ENCODE measurements around the gene HDAC4. TPM values are rescaled to one million over a fixed set of nuclear protein-coding genes. Genes with fewer than 3 reads are reported as not detected.

Gene HDAC4
- total RNA-seq, 1 experiment from 2014 or later, result 47.6 TPM

GRCh38 chr2:239278941-239279365 is 121.9 kb downstream of the HDAC4 start:
- ChIA-PET CTCF (no interaction called here), POLR2A (interaction anchor here (0.9 to 1.6 kb wide), 2 partner anchors 8 to 11 kb away, joined by 3 to 5 read pairs; no protein-coding TSS in a partner anchor), RAD21 (ENCODE audit: low non-redundant PET in 1 of 2, low total read pairs in 2 of 2, uncharacterized antibody in 2 of 2, unreplicated experiment in 2 of 2) (interaction anchor here in 1 of 2 experiments (0.7 kb wide), 1 partner anchor 10 kb away, joined by 3 read pairs; no protein-coding TSS in a partner anchor)
- H4K20me1 ChIP-seq (ENCODE audit: insufficient read depth), result no peaks in the 10 kb centered on the region
- BruUV-seq (replicated peaks), result no TSS peak
- ATAC-seq (0 out of 2 replicates have a peak, but pooled peaks have one; percentile 11), DNase-seq (ENCODE audit: low read depth, low spot score) (peak; percentile 42)
- peaks cover 62 to 79% of the 10 kb centered on the region in 2 experiments for H3K4me1 ChIP-seq (ENCODE audit: control insufficient read depth in 1 of 2, insufficient read depth in 2 of 2, low read length in 2 of 2)
- H3K9me2 ChIP-seq (ENCODE audit: insufficient read depth), result no peaks in the 10 kb centered on the region
- peak overlapping the region; percentile 51 for H3K4me2 ChIP-seq (ENCODE audit: low read length)
- peak overlapping the region in 1 of 2 experiments; percentile 4; a peak in 1 of 4 replicates for H3K4me3 ChIP-seq (replicated peaks in 1 of 2; ENCODE audit: low read depth in 1 of 2, low read length in 2 of 2)
- TF ChIP-seq POLR2AphosphoS5 (IDR thresholded peaks at IDR 0.05; ENCODE audit: low read depth, low read length), result peak; percentile 32; the same call in 1 of the 2 replicates
- no peak for TF ChIP-seq EZH2phosphoT487 (IDR thresholded peaks at IDR 0.05; ENCODE audit: borderline replicate concordance)
- intact Hi-C loops (cut with micrococcal nuclease), result no loop called here
- no peaks in the 10 kb centered on the region for H3K27me3 ChIP-seq (ENCODE audit: insufficient read depth, low read length)
- H3K36me3 ChIP-seq (ENCODE audit: control insufficient read depth in 1 of 2, insufficient read depth in 2 of 2, low read length in 2 of 2), result no peaks in the 10 kb centered on the region
- peak overlapping the region; percentile 81 for H3K9ac ChIP-seq (ENCODE audit: low read length)
- no peak overlapping the region for H2AFZ ChIP-seq (ENCODE audit: low read depth, low read length, poor library complexity, severe bottlenecking)
- no peaks in the 10 kb centered on the region for H3K9me3 ChIP-seq (ENCODE audit: control insufficient read depth in 1 of 2, insufficient read depth in 1 of 2, low read depth in 1 of 2, low read length in 2 of 2)
- H3K79me2 ChIP-seq (ENCODE audit: insufficient read depth, low read length), result peaks cover 47% of the 10 kb centered on the region
- H3K27ac ChIP-seq (ENCODE audit: low read depth, low read length), result peak overlapping the region; percentile 69

- H2AFZ ChIP-seq (ENCODE audit: low read depth, low read length, poor library complexity, severe bottlenecking), result no peak overlapping the region
- H4K20me1 ChIP-seq (ENCODE audit: insufficient read depth), result no peaks in the 10 kb centered on the region
- H3K9me3 ChIP-seq (ENCODE audit: control insufficient read depth in 1 of 2, insufficient read depth in 1 of 2, low read depth in 1 of 2, low read length in 2 of 2), result no peaks in the 10 kb centered on the region
- H3K27me3 ChIP-seq (ENCODE audit: insufficient read depth, low read length), result no peaks in the 10 kb centered on the region
- POLR2A ChIA-PET, result no interaction called here
- no peaks in the 10 kb centered on the region for H3K36me3 ChIP-seq (ENCODE audit: control insufficient read depth in 1 of 2, insufficient read depth in 2 of 2, low read length in 2 of 2)
- no peak overlapping the region for H3K4me3 ChIP-seq (replicated peaks in 1 of 2; ENCODE audit: low read depth in 1 of 2, low read length in 2 of 2)
- no peaks in the 10 kb centered on the region for H3K9me2 ChIP-seq (ENCODE audit: insufficient read depth)
- CTCF ChIA-PET, result no interaction called here
- peak overlapping the region; percentile 69 for H3K27ac ChIP-seq (ENCODE audit: low read depth, low read length)
- peak overlapping the region; percentile 81 for H3K9ac ChIP-seq (ENCODE audit: low read length)
- peaks cover 67 to 85% of the 10 kb centered on the region in 2 experiments for H3K4me1 ChIP-seq (ENCODE audit: control insufficient read depth in 1 of 2, insufficient read depth in 2 of 2, low read length in 2 of 2)
- BruUV-seq (replicated peaks), result no TSS peak
- H3K79me2 ChIP-seq (ENCODE audit: insufficient read depth, low read length), result peaks cover 48% of the 10 kb centered on the region
- DNase-seq (ENCODE audit: low read depth, low spot score) (no peak), ATAC-seq (no peak)
- RAD21 ChIA-PET (ENCODE audit: low non-redundant PET in 1 of 2, low total read pairs in 2 of 2, uncharacterized antibody in 2 of 2, unreplicated experiment in 2 of 2), result interaction anchor here in 1 of 2 experiments (0.7 kb wide), 1 partner anchor 9 kb away, joined by 3 read pairs; no protein-coding TSS in a partner anchor
- H3K4me2 ChIP-seq (ENCODE audit: low read length), result peak overlapping the region; percentile 51
- intact Hi-C loops (cut with micrococcal nuclease), result no loop called here
- TF ChIP-seq MAX (IDR thresholded peaks at IDR 0.05), result no peak
- TF ChIP-seq ZFX (IDR thresholded peaks at IDR 0.05), result no peak
- no peak for TF ChIP-seq CBX3 (IDR thresholded peaks at IDR 0.05; ENCODE audit: low read depth)
- TF ChIP-seq SRF (IDR thresholded peaks at IDR 0.05; ENCODE audit: low read depth), result no peak
Measured at GRCh38 chr2:239278361-239278760, 122.5 kb downstream of the HDAC4 start.
